Stimulated activated CD8-positive, alpha-beta memory T cell treated with anti-CD3 and anti-CD28 coated beads, Interleukin-12 subunit alpha, Interleukin-12 subunit beta, amount 100 ng/mL, for 24 hours (primary cell): ENCODE data around the gene GALNT5.

Experiments used
- DNase-seq: peaks from one replicate; pipeline ENCODE4 v3.0.0-alpha.2; 2020; ENCODE audit errors: extremely low read depth

GALNT5 gene

DNA sequence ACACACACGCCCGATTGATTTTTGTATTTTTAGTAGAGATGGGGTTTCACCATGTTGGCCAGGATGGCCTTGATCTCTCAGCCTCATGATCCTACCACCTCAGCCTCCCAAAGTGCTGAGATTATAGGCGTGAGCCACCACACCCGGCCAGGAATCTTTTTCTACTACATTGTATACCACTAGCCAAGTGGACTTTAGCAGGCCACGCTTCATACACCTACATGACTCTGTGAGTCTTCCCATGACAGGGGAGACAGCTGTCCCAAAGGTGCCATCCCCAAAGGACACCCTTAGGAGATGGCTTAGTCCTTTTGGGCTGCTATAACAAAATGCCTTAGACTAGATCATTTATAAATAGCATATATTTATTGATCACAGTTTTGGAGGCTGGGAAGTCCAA, 35.3 kb downstream of the GALNT5 start:
- no peak for DNase-seq

DNA sequence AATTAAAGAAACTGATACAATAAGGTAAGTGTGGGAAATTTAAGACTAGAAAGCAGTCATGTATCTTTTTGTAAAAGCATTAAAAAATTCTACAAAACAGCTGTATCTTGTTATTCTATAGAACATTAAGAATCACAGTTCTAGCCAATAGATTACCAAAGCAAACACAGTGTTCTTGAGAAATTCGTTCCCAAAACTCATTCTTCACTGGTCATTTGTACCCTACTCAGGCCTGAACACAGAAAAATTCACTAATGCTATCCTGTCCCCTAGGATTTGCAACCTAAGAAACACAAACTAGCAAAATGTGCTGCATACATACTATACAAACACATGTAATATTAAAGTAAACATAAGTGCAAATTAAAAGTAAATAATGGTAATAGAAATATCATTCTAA, 39.0 kb downstream of the GALNT5 start:
- DNase-seq = no peak

DNA sequence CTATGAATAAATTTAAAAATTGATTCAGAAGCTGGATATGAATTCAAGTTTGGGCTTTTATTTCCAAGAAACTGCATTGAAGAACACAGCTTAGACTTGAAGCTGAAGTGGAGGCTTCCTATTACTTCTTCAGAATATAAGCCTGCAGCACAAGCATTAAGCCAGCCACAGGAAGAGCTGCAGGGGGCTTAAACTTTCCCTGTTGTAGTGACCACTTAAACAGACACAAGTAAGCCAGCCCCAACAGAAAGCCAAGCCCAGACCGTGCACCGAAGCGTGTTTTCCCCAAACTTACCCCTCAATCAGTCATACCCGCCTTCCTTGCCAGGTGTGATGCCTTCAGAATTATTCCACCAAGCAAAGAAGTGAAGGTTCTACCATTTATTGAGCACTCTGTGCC, 39.5 kb downstream of the GALNT5 start:
- DNase-seq = no peak

DNA sequence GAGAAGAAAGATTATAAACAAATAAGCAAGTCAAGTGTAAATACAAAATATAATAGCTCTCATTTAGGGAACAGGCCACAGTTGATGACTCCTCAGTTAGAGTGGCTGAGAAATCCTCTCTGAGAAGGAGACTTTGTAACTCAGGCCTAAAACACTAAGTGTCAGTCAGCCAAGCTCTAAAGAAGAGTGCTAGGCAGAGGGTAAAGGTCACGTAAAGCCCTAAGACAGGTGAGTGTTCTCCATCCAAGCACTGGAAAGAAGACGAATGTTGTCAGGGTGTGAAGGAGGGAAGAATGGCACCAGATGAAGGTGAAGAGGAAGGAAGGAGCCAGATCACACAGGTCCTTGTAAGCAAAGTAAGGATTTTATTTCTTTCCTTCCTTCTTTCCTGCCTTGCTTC, 43.8 kb downstream of the GALNT5 start:
- DNase-seq = no peak

DNA sequence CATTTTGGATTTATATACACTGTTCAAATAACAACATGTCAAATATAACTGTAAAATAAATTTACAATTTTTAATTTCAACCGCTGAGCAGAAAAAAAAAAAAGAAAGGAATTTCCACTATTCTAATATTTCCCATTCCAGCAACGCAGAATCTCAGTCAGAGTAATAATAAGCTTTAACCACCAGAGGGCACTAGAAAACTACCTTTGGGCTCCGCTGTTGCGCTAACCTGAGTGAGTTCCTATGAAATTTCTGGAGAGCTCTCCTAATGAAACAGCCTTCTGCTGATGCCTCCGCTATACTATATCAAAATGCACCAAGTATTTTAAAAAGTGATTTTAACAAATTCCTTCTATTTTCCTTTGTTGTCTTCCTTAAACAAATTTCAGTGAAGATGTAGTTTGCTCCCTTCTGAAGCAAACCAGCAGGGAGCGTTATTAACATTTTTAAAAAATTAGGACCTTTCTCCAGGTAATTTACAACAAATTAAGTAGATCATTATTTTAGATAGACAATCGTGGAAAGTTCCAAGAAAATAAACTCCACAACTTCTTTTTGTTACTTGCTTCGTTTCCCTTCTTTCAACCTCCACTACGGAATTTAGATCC, 45.1 kb downstream of the GALNT5 start:
- DNase-seq = no peak

DNA sequence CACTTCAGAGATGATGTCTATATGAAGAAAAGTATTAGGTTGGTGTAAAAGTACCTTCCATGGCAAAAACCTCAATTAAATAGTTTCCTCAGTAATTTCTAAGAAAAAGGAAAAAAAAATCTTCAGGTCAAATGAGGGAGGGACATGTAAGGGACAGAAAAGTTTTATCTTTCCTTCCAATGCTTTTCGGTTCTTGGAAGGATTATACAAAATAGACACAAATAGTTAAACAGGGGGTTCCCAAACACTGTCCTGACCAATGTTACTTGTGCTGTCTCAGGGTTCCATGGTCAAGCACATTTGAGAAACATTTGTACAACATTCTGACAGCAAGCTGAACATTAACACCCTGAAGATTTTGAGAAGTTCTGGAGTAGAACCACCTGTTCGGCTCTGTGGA, 46.1 kb downstream of the GALNT5 start:
- no peak for DNase-seq

DNA sequence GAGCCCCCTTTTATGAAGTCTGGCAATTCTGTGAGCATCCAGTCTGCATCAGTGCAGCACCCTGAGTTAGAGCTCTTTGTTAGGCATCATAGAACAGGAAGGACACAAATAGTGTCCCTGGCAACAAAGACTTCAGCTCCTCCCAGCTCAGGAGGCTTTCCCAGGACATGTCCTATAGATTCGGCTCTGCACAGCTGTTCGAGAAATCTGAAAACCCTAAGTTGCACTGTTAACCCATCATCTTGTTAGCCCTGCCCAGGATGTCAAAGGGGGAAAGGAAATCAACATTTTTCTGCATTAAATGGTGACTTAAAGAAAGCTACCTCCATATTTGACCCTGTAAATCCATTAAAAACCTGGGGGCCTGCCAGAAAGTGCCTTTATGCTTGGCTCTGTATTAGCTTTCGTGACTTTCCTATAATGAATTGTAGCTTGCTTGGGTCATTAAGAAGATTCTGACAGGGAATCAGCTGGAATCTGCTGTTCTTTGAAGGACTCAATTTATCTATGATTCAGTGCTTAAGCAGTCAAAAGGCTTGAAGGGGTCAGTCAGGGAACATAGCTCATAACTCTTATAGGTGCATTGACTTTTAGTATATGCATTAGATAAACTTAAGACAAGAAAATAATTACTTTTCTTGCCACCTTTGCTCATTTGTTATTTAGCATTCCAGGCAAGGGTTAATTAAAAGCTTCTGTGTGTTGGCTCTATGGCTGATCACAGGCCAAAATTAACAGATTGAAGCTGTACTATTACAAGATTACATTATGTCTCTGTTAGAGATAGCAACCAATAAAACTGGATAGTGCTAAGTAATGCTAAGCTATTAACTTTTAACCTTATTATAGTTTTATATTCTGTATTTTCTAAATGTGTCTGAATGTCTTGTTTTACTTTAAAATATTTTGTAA, 47.6 kb downstream of the GALNT5 start:
- no peak for DNase-seq

DNA sequence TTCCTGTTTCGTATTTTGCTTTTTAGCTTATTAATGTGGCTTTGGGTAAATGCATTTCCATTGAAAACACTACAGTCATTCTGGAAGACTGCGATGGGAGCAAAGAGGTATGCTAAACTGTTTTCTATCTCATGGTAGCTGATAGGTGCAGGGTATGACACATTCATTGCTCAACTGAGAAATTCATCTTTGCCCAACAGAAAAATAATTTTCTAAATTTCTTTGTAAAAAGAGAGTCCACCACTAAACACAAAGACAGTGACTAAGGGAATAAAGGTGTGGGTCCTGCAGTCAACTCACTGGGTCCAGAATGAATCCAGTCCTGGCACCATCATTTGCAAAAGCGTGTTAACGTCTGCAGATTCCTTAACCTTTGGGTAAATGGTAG, 48.2 kb downstream of the GALNT5 start:
- no peak for DNase-seq

DNA sequence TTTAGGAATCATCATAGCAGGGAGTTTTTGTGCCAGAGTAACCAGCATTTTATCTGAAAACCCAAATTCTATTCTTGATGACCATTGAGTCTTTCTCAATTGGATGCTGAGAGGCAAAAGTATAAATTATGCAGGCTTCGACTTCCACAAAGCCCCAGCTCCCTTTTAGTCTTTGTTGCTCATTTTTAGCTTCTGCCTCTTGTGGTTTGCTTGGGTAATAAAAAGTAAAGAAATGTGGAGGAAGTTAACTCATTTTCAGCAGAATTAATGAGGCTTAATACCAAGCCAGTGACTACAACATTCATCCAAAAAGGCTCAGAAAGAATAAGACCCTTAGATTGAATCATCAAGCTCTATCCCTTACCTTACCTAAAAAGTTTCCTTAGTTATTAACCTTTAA, 49.5 kb downstream of the GALNT5 start:
- no peak for DNase-seq

DNA sequence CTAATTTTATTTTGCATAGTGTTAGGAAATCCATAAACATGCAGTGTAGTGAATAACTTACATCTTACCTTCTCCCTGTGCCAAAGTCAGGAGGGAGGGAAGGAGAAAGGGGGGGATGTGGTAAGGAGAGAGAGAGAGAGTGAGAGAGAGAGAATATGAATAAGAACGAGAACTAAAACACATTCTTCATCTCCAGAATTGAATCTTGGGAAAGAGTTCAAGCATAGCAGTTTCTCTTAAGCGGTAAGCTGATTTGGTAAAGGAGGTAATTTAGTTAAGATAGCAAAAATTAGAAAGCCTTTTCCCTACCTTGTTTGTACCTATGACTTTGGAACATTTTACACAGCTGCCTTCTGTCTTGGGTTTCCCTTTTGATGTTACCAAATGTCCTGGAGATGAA, 52.4 kb downstream of the GALNT5 start:
- no peak for DNase-seq

DNA sequence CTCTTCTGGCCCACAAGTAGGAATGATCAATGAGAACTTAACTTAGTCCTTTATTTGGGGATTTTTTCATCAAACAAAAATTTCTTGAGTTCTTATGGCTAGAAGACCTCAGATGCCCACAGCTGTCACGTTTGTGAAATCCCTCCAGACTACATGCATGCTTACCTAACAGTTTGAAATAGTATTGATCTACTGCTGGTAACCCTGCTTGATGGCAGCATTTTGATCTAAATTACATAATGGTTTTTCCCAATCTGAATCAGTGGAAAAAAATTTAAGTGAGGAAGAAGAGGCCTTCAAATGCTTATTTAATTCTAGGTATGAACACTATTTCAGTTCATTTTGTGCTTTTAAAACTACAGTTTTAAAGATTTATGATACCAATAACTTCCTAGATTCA, 54.2 kb downstream of the GALNT5 start:
- no peak for DNase-seq

DNA sequence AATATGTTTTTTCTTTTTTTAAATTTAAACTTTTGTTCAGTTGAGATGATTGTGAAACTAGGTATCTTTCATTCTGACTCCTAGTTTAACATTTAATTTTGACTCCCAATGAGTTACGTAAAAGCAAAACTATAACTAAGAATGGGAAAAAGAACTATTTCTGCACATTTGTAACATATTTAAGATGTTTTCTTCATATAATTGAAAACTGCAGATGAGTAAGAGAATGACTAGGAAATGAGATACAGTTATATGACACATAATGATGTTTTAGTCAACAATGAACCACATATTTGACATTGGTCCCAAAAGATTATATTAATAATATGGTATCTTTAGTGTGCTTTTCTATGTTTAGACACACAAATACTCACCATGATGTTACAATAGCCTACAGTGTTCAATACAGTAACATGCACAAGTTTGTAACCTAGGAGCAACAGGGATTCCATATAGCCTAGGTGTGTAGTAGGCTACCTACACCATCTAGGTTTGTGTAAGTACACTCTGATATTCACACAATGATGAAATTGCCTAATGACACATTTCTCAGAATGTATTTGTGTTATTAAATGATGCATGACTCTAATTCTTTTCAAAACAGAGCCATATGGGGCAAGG, 55.5 kb downstream of the GALNT5 start:
- DNase-seq = no peak

DNA sequence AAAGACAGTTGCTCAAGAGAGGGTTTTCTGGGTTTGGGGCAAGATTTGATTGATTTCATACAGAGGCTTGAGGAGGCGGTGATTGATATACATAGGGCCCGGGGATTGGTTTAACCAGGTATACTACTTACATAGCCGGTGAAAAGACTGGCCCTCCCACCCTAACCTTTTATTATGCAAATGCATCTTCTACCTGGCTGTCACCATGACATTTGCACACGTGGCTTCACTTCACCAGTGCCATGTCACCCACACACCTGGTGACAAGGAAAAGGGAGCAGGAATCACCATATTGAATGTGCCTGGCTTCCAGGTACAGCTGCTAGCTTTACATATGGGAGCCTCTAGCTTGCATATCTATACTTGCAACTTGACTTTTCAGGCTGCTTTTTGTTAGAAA, 58.4 kb downstream of the GALNT5 start:
- no peak for DNase-seq

DNA sequence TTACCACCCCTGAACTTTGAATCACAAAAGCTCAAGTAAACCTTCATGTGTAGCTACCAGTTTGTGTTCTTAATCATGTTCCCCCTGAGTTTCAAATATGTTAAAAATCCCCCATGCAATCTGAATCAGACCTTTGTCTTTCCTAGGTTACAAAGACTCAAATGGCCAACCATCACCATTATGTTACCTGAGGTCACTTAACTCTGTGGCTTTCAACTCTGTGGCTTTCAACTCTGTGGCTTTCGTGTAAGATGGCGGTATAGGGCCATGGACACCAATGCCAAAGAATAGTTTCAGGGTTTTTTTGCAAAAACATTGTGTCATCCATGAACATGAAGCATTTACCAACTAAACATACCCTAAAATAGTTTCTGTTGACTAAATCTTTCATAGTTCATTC, 61.4 kb downstream of the GALNT5 start:
- DNase-seq = no peak

DNA sequence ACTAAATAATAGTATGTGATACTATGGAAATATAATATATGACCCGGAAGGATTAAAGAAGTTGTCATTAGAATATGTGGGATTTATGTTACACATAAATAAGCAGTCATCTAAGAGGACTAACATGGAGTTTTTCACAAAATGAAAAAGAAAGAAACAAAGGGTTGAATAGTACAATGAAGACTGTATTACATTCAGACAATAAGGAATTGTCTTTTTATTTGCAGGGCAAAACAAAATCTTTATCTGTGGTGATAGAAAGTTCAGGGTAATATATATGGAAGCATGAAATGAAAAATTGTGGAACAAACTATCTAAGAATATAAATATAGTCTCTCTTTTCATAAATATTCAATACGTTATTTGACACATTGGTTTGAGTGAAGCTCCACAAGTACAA, 62.3 kb downstream of the GALNT5 start:
- no peak for DNase-seq

DNA sequence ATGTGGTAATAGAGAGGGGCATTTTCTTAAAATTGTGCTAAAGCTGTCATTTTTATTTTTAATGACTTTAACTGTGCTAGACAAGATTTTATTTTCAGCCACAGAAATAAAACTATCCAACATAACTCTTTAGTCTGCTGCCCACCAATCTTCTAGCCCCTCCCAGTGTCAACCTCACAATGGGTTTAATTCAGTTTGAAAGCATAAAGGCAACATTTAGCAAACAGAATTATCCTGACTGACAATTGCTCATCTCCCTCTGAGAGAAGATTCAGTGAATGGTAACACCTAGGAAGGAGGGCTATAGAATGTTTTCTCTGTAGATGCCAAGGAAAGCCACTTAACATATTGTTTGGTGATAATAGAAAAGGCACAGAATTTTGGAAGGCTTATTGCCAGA, 62.9 kb downstream of the GALNT5 start:
- no peak for DNase-seq

DNA sequence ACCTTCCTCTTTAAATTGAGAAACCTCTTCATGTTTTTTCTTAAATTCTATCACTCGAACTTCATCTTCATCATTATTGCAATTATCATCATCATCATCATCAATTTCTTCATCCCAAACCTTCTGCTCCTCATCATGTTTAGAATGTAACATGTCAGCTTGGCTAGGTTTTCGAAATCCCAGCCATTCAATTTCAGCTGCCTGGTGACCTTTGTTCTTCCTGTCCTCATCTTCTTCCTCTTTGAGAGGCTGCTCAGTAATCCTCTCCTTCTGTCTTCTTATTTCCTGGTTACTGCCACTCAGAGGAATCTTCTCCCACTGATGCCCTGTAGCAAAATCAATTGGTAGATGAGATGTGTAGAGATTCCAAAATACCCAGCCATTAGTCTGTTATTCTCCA, 64.0 kb downstream of the GALNT5 start:
- no peak for DNase-seq

DNA sequence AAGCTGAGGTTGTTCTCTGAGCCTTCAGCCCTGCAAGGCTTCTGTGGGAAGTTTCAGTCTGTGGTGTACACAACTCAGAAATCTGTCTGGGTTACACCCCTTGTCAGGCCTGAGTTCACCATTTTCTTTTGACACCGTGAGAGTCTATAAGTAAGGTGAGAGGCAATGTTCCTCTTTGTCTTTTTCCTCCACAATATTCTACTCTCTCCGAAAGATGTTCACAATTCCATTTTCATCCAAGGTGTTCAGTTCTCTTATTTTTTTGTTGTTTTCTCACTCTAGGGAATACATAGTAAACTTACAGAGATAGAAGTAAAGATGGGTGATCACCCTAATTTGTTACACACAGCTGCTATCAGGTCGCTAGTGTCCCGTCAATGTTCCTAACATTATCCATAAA, 64.9 kb downstream of the GALNT5 start:
- no peak for DNase-seq

DNA sequence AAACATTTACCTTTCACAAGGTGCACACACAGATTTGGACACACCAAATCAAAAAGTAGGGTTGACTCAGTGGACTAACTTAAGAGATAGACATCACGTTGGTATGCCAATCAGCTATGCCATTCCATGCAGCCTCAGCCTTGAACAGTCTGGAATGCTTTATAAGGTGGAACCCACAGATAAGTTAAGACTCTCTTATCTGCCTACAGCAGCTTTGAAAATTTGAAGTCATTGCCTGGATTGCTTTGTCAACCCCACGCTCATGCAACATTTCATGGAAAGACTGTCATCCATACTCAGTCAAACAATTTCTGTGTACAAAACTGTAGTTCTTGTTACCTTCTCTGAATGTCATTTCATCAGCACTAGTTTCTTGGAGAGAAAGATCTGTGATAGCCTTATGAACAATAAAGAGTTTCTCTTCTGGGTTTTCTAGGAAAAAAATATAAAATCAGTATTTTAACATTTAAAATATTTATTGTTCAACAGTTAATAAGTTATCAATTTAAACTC, 66.9 kb downstream of the GALNT5 start:
- no peak for DNase-seq

DNA sequence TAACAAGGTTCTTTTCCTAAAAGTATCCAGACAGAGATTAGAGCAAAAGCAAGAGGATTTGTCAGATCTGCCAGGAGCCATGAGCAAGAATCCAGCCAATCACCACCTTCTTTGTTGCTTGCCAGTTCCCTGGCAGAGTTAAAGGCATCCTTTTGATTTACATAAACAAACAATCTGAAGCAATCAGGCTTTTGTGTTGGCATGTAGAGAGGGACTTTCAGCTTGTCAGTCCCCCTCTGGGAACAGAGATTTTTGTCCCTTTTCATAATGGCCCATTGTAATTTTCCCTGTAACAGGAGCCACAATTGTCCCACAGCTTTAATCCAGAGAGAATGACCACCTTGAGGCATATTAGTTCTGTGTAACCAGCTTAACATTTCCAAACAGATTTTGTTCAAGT, 68.3 kb downstream of the GALNT5 start, which contains the start of gene ERMN:
ERMN (minus strand) TSS at position 39 of the 400 bp plus-strand sequence. CDS start 182 bp downstream, outside the sequence.
- DNase-seq = no peak

DNA sequence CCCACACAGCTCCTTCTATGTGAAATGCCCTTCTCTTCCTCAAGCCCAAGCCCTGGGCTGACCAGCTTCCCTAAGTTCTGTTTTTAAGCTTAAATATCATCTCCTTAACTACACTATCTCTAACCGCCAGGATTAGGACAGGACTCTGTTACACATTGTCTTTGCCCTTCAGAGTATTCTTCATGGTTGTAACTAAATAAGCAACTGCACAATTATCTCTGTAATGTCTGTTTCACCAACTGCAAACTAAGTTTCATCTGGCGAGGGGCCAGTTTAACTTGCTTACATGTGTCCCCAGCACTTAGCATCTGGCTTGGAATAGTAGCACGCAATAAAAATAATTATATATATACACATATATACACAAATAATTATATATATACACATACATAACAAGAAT, 69.2 kb downstream of the GALNT5 start:
- no peak for DNase-seq

DNA sequence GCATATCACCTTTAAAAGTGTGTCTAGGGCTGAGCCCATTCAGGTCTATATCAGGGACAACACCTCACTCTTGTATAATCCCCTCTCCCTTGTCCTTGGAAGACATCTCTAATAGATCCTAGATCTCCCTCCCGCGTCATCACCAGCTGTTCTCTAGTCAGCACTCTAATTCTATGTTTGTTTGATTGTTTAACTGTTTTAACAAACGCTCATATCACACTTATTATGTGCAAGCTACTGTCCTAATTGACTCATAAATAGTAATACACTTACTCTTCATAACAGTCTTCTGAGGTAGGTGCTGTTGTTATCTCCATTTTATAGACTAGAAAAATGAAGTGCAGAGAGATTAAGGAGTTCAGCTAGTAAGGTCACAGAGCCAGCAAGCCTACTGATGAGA, 69.7 kb downstream of the GALNT5 start:
- DNase-seq = no peak
